Eye (tissue), 1 donor: Measurements from ENCODE around the gene AAMP.
"Not testable (repeated sequence)": the region's sequence is repeated elsewhere in the genome, so short reads cannot be mapped to it uniquely, and the experiment has no call there.

Source experiments
- DNase-seq: peaks from one replicate; pipeline ENCODE4 v3.0.0-alpha.2; 2015

AAMP gene

GRCh38 chr2:218273908-218274249, 3.9 kb upstream of the AAMP start:
- DNase-seq, result no peak

GRCh38 chr2:218273214-218273907, 3.4 kb upstream of the AAMP start:
- not testable (repeated sequence) for DNase-seq

- DNase-seq, result peak; percentile 90
These were observed 2.7 kb upstream of the AAMP start for GRCh38 chr2:218272531-218273212.

- no peak for DNase-seq
These were observed 2.1 kb upstream of the AAMP start for GRCh38 chr2:218271865-218272530.

GRCh38 chr2:218271487-218271797, 1.5 kb upstream of the AAMP start:
- DNase-seq, result no peak

- DNase-seq, result no peak
These were observed 967 bp upstream of the AAMP start for GRCh38 chr2:218270721-218271486.

GRCh38 chr2:218267259-218267658, 2.7 kb downstream of the AAMP start:
- no peak for DNase-seq

- DNase-seq, result no peak
These were observed 3.5 kb downstream of the AAMP start for GRCh38 chr2:218266316-218266979.

- no peak for DNase-seq
These were observed 4.3 kb downstream of the AAMP start for GRCh38 chr2:218265626-218266025.

- DNase-seq, result no peak
These were observed 5.0 kb downstream of the AAMP start for GRCh38 chr2:218264773-218265561.

- no peak for DNase-seq
These were observed 5.9 kb downstream of the AAMP start for GRCh38 chr2:218263817-218264641.

GRCh38 chr2:218262631-218263586, 7.0 kb downstream of the AAMP start:
- DNase-seq, result no peak

GRCh38 chr2:218262237-218262600, 7.7 kb downstream of the AAMP start:
- no peak for DNase-seq

- peak; percentile 67 for DNase-seq
These were observed 8.3 kb downstream of the AAMP start for GRCh38 chr2:218261423-218262236.

- DNase-seq, result peak; percentile 53
These were observed 9.1 kb downstream of the AAMP start, which contains the start of gene GPBAR1 for GRCh38 chr2:218260742-218261422. Gene GPBAR1 (plus strand): TSS chr2:218261015. CDS start chr2:218262725, 1,710 bp downstream.

- no peak for DNase-seq
These were observed 9.8 kb downstream of the AAMP start for GRCh38 chr2:218260166-218260565.

- no peak for DNase-seq
These were observed 10.6 kb downstream of the AAMP start for GRCh38 chr2:218259099-218259961.
